ENCODE measurements around the gene SLC44A5.

DNA sequence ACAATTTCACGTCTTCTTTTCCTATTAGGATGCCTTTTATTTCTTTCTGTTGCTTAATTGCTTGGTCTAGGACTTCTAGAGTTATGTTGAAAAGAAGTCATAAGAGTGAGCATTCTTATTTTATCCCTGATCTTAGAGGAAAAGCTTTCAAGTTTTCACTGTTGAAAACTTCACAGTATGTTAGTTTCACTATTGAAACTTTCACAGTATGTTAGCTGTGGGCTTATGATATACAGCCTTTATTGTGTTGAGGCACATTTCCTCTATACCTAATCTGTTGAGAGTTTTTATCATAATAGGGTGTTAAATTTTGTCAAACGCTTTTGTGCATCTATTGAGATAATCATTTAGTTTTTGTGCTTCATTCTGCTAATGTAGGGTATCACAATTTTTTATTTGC lies 249.7 kb downstream of the SLC44A5 start:
- TF ChIP-seq, protein P1, sequence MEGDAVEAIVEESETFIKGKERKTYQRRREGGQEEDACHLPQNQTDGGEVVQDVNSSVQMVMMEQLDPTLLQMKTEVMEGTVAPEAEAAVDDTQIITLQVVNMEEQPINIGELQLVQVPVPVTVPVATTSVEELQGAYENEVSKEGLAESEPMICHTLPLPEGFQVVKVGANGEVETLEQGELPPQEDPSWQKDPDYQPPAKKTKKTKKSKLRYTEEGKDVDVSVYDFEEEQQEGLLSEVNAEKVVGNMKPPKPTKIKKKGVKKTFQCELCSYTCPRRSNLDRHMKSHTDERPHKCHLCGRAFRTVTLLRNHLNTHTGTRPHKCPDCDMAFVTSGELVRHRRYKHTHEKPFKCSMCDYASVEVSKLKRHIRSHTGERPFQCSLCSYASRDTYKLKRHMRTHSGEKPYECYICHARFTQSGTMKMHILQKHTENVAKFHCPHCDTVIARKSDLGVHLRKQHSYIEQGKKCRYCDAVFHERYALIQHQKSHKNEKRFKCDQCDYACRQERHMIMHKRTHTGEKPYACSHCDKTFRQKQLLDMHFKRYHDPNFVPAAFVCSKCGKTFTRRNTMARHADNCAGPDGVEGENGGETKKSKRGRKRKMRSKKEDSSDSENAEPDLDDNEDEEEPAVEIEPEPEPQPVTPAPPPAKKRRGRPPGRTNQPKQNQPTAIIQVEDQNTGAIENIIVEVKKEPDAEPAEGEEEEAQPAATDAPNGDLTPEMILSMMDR (IDR thresholded peaks at IDR 0.05; ENCODE audit: low read depth, low read length), result no peak
- TF ChIP-seq EZH2phosphoT487 (IDR thresholded peaks at IDR 0.05; ENCODE audit: low read depth), result no peak
